ENCODE measurements around the gene PRRX1. TPM values are rescaled to one million over a fixed set of nuclear protein-coding genes. Genes with fewer than 3 reads are reported as not detected.

PRRX1 gene
- polyA plus RNA-seq, 3 donors = not detected

- Histone ChIP-seq H3K36me3 (replicated peaks in 1 of 2; ENCODE audit: control insufficient read depth in 1 of 2, insufficient read depth in 2 of 2, low read length in 2 of 2) (no peaks in the 10 kb centered on the region), H3K4me1 (ENCODE audit: control insufficient read depth in 1 of 2, insufficient read depth in 2 of 2, low read length in 2 of 2) (no peaks in the 10 kb centered on the region), H3K27ac (ENCODE audit: low read depth in 1 of 2, low read length in 2 of 2) (no peak overlapping the region), H3K9ac (ENCODE audit: insufficient read depth, low read length, poor library complexity, severe bottlenecking) (no peak overlapping the region), H3K4me2 (replicated peaks; ENCODE audit: extremely low read depth, low read length, poor library complexity, severe bottlenecking) (no peak overlapping the region), H3K27me3 (ENCODE audit: control insufficient read depth in 2 of 2, insufficient read depth in 2 of 2, low read length in 2 of 2) (no peaks in the 10 kb centered on the region), H3K4me3 (replicated peaks in 1 of 3; ENCODE audit: low read depth in 2 of 3, low read length in 3 of 3) (no peak overlapping the region), H3K9me3 (replicated peaks in 1 of 2; ENCODE audit: control insufficient read depth in 1 of 2, insufficient read depth in 1 of 2, low read length in 2 of 2) (peaks cover 0 to 2% of the 10 kb centered on the region in 2 donors), H4K20me1 (ENCODE audit: insufficient read depth, low read length) (no peaks in the 10 kb centered on the region), H3K79me2 (ENCODE audit: insufficient read depth, low read length) (no peaks in the 10 kb centered on the region), H2AFZ (ENCODE audit: insufficient read depth, low read depth, low read length, poor library complexity, severe bottlenecking) (no peak overlapping the region)
- Mint-ChIP-seq H3K9me3 (peaks cover 0 to 12% (median 5%) of the 10 kb centered on the region in 7 donors), H3K4me1 (no peaks in the 10 kb centered on the region), H3K27ac (no peak overlapping the region), H3K36me3 (no peaks in the 10 kb centered on the region), H3K27me3 (ENCODE audit: low read depth in 3 of 3) (peaks cover under 1 to 3% (median 1%) of the 10 kb centered on the region in 3 donors), H3K4me3 (no peak overlapping the region)
- intact Hi-C loops (cut with micrococcal nuclease) = no loop called here
- no peak for DNase-seq
- TF ChIP-seq, protein P1, sequence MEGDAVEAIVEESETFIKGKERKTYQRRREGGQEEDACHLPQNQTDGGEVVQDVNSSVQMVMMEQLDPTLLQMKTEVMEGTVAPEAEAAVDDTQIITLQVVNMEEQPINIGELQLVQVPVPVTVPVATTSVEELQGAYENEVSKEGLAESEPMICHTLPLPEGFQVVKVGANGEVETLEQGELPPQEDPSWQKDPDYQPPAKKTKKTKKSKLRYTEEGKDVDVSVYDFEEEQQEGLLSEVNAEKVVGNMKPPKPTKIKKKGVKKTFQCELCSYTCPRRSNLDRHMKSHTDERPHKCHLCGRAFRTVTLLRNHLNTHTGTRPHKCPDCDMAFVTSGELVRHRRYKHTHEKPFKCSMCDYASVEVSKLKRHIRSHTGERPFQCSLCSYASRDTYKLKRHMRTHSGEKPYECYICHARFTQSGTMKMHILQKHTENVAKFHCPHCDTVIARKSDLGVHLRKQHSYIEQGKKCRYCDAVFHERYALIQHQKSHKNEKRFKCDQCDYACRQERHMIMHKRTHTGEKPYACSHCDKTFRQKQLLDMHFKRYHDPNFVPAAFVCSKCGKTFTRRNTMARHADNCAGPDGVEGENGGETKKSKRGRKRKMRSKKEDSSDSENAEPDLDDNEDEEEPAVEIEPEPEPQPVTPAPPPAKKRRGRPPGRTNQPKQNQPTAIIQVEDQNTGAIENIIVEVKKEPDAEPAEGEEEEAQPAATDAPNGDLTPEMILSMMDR (IDR thresholded peaks at IDR 0.05) = no peak
Measured at GRCh38 chr1:170640581-170640980, 23.4 kb upstream of the PRRX1 start.

GRCh38 chr1:170657275-170657853, 6.6 kb upstream of the PRRX1 start:
- Histone ChIP-seq H3K79me2 (ENCODE audit: insufficient read depth, low read length) (no peaks in the 10 kb centered on the region), H3K27me3 (ENCODE audit: control insufficient read depth in 2 of 2, insufficient read depth in 2 of 2, low read length in 2 of 2) (peaks cover 34 to 44% of the 10 kb centered on the region in 2 donors), H3K9me3 (replicated peaks in 1 of 2; ENCODE audit: control insufficient read depth in 1 of 2, insufficient read depth in 1 of 2, low read length in 2 of 2) (peaks cover 0 to 17% of the 10 kb centered on the region in 2 donors), H3K4me1 (ENCODE audit: control insufficient read depth in 1 of 2, insufficient read depth in 2 of 2, low read length in 2 of 2) (no peaks in the 10 kb centered on the region), H3K4me2 (replicated peaks; ENCODE audit: extremely low read depth, low read length, poor library complexity, severe bottlenecking) (no peak overlapping the region), H3K4me3 (replicated peaks in 1 of 3; ENCODE audit: low read depth in 2 of 3, low read length in 3 of 3) (no peak overlapping the region), H3K9ac (ENCODE audit: insufficient read depth, low read length, poor library complexity, severe bottlenecking) (no peak overlapping the region), H3K36me3 (replicated peaks in 1 of 2; ENCODE audit: control insufficient read depth in 1 of 2, insufficient read depth in 2 of 2, low read length in 2 of 2) (no peaks in the 10 kb centered on the region), H4K20me1 (ENCODE audit: insufficient read depth, low read length) (no peaks in the 10 kb centered on the region), H3K27ac (ENCODE audit: low read depth in 1 of 2, low read length in 2 of 2) (no peak overlapping the region), H2AFZ (ENCODE audit: insufficient read depth, low read depth, low read length, poor library complexity, severe bottlenecking) (no peak overlapping the region)
- intact Hi-C loops (cut with micrococcal nuclease) = no loop called here
- peaks cover 39 to 55% (median 48%) of the 10 kb centered on the region in 3 donors for H3K27me3 Mint-ChIP-seq (ENCODE audit: low read depth in 3 of 3)
- peaks cover 0 to 4% of the 10 kb centered on the region in 2 donors for H3K36me3 Mint-ChIP-seq
- H3K4me1 Mint-ChIP-seq = peaks cover 2% of the 10 kb centered on the region
- H3K4me3 Mint-ChIP-seq = peak overlapping the region in 1 of 2 donors; percentile 43
- TF ChIP-seq, protein P1 (IDR thresholded peaks at IDR 0.05) = no peak
- H3K9me3 Mint-ChIP-seq = peaks cover 0 to 25% (median 11%) of the 10 kb centered on the region in 7 donors
- H3K27ac Mint-ChIP-seq = no peak overlapping the region
- WGBS (ENCODE audit: insufficient coverage) = 94% methylated on average over 3 of the region's 4 CpGs
- DNase-seq = no peak
